WERI-Rb-1 (cell line): ENCODE measurements around the gene QSOX1.

Source experiments
- DNase-seq: peaks from one replicate; pipeline ENCODE4 v3.0.0-alpha.2; 2020
- H3K27ac ChIP-seq: fragments of 250-450 bp; sonication (Bioruptor Pico); 2 replicates; pipeline ENCODE4 v1.5.1; 2020; ENCODE audit warnings: mild to moderate bottlenecking, moderate library complexity
- H3K27me3 ChIP-seq: fragments of 250-450 bp; sonication (Bioruptor Pico); 2 replicates; pipeline ENCODE4 v1.5.1; 2021; ENCODE audit warnings: mild to moderate bottlenecking, low read depth, moderate library complexity; ENCODE audit not compliant: insufficient read depth, severe bottlenecking
- H3K36me3 ChIP-seq: fragments of 250-450 bp; sonication (Bioruptor Pico); 2 replicates; pipeline ENCODE4 v1.5.1; 2020; ENCODE audit warnings: mild to moderate bottlenecking, moderate library complexity
- H3K4me3 ChIP-seq: 2 replicates; pipeline ENCODE4 v1.5.1; 2011; ENCODE audit warnings: low read depth, mild to moderate bottlenecking, control low read depth, low read length
- H3K9me3 ChIP-seq: fragments of 250-450 bp; sonication (Bioruptor Pico); 2 replicates; pipeline ENCODE4 v1.5.1; 2021; ENCODE audit warnings: mild to moderate bottlenecking, moderate library complexity; ENCODE audit not compliant: severe bottlenecking
- CTCF ChIP-seq: IDR thresholded peaks from 2 replicates; pipeline ENCODE4 v1.5.1; 2011; ENCODE audit warnings: low read depth, mild to moderate bottlenecking, control low read depth, inconsistent platforms, low read length

QSOX1 gene

DNA sequence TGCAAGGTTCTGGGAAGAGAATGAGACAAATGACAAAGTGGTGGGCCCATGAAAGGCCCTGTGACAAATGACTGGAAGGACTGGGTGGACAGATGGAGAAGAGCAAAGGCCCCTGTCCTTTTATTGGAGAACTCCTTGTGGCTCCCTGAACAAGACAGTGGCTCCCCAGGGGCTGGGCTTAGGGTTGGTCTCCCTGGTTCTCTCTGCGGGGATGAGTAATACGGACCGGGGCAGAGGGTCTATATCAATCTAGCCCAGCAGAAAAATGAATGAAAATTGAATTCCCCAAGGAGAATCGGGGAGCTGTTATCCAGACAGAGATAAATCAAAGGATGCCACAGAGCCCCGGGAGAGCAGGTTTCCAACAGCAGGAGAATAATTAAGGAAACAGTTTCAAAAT is 70.2 kb downstream of the QSOX1 start:
- no peak overlapping the region for H3K27ac ChIP-seq
- no peak for DNase-seq
- no peak for TF ChIP-seq CTCF
- H3K9me3 ChIP-seq, result peaks cover 3% of the 10 kb centered on the region
- no peaks in the 10 kb centered on the region for H3K27me3 ChIP-seq
- H3K4me3 ChIP-seq, result no peak overlapping the region
- no peaks in the 10 kb centered on the region for H3K36me3 ChIP-seq

- DNase-seq, result no peak
- Histone ChIP-seq H3K27me3 (no peaks in the 10 kb centered on the region), H3K9me3 (peaks cover 3% of the 10 kb centered on the region), H3K4me3 (no peak overlapping the region), H3K27ac (no peak overlapping the region), H3K36me3 (no peaks in the 10 kb centered on the region)
- TF ChIP-seq CTCF, result no peak
These were observed 70.7 kb downstream of the QSOX1 start for GRCh38 chr1:180225403-180225802.

DNA sequence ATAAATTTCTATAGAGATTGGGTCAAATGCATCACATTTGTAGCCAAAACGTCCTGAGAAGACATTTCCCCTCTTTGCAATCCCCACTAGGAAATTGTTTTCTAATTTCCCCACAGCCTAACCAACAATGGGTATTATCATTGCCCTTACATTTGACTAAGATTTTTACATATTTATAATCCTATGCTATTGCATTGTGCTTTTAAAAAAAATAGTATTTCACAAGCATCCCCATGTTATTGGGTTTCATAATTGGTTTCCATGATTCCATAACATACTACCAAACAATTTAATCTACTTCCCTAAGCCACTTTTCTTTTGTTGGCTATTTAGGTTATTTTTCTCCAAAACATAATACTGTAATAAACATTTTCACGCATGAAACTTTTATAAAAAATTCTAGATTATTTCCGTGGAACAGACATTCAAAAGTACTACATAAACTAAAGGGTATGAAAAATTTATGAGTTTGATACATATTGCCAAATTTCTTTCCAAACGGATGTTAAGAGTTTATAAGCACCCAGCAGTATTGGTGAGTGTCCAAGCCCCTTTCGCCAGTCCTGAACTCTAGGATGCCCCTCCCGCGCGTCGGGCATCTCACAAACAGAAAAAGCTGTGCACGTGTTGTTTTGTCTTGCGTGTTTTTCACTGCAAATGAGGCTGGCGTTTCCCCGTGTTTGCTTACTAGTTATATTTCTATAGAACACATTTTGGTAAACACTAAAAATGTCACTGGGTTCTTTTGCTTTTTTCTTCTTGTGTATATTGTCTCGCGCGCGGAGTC is 73.4 kb downstream of the QSOX1 start:
- no peak for TF ChIP-seq CTCF
- Histone ChIP-seq H3K4me3 (no peak overlapping the region), H3K27me3 (no peaks in the 10 kb centered on the region), H3K36me3 (no peaks in the 10 kb centered on the region), H3K27ac (no peak overlapping the region), H3K9me3 (peaks cover 3% of the 10 kb centered on the region)
- no peak for DNase-seq

- Histone ChIP-seq H3K36me3 (no peaks in the 10 kb centered on the region), H3K27ac (peak overlapping the region; percentile 91), H3K27me3 (no peaks in the 10 kb centered on the region), H3K4me3 (peak overlapping the region; percentile 81), H3K9me3 (peaks cover 3% of the 10 kb centered on the region)
- no peak for TF ChIP-seq CTCF
- DNase-seq, result peak; percentile 46
These were observed 74.2 kb downstream of the QSOX1 start for GRCh38 chr1:180228648-180229482.

GRCh38 chr1:180229483-180230415 is 75.1 kb downstream of the QSOX1 start, which contains the start of gene LHX4:
TSS of gene LHX4 (plus strand) at chr1:180230264. CDS start at chr1:180230530, 266 bp downstream.
- H3K27me3 ChIP-seq, result no peaks in the 10 kb centered on the region
- no peak for TF ChIP-seq CTCF
- peak within 1 kb of the TSS; percentile 81 for H3K4me3 ChIP-seq
- no peaks in the 10 kb centered on the region for H3K36me3 ChIP-seq
- peak within 1 kb of the TSS; percentile 91 for H3K27ac ChIP-seq
- DNase-seq, result peak; percentile 92
- H3K9me3 ChIP-seq, result peaks cover 8% of the 10 kb centered on the region
